Omental fat pad (tissue), 4 donors: ENCODE data around the gene ZNF366. TPM values are rescaled to one million over a fixed set of nuclear protein-coding genes. Genes with fewer than 3 reads are reported as not detected.

Source experiments
- ATAC-seq: fragments of 150-250 bp; one replicate; pipeline ENCODE4 v1.9.1; 2016; ENCODE audit warnings: mild to moderate bottlenecking, moderate library complexity; ENCODE audit not compliant: low FRiP score
- DNase-seq: peaks from one replicate; pipeline ENCODE4 v3.0.0-alpha.2; 2019; ENCODE audit warnings: low spot score
- total RNA-seq, 4 donors: library from RNA; depleted of rRNA; stranded (reverse); fragments of >200 nt; gene quantifications; one replicate each; pipeline ENCODE4 v1.1.0, GENCODE V29; 2016
- TF ChIP-seq, protein P1 (sequence below), 3 donors: fragments of 450-650 bp; IDR thresholded peaks; one replicate each; pipeline ENCODE4 v1.5.1; 2016 to 2017; ENCODE audit warnings: antibody characterized with exemption in 3 of 3, mild to moderate bottlenecking in 3 of 3, moderate library complexity in 2 of 3

The ZNF366 gene
- total RNA-seq, 4 donors from 2014 or later = 0.74 to 25.2 (median 6.5) TPM

DNA sequence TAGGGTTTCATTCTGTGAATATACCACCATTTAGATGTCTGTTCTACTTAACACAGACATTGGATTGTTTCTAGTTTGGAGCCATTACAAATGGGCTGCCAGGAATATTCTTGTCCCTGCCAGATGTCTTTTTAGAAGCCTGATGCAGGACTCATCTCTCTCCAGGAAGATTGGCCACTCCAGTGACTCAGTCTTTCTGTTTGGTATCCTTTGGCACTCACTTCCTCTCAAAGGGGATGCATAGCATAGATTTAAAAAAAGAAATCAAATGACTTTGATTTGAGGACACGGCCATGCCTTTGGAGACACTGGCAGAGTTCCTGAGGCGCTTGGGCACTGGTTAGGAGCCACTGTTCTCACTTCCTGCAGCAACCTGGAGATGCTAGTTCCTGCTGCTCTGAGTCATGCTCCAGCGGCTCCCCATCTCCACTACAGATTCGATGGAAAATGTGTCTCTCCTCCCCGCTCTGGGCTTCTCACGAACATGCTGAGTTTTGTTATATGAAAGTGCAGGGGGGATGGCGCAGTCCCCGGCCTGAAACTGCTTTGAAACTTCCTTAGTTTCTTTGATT is 3.5 kb upstream of the ZNF366 start:
- TF ChIP-seq, protein P1, sequence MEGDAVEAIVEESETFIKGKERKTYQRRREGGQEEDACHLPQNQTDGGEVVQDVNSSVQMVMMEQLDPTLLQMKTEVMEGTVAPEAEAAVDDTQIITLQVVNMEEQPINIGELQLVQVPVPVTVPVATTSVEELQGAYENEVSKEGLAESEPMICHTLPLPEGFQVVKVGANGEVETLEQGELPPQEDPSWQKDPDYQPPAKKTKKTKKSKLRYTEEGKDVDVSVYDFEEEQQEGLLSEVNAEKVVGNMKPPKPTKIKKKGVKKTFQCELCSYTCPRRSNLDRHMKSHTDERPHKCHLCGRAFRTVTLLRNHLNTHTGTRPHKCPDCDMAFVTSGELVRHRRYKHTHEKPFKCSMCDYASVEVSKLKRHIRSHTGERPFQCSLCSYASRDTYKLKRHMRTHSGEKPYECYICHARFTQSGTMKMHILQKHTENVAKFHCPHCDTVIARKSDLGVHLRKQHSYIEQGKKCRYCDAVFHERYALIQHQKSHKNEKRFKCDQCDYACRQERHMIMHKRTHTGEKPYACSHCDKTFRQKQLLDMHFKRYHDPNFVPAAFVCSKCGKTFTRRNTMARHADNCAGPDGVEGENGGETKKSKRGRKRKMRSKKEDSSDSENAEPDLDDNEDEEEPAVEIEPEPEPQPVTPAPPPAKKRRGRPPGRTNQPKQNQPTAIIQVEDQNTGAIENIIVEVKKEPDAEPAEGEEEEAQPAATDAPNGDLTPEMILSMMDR (IDR thresholded peaks at IDR 0.05) = no peak
- DNase-seq = no peak
- peak; percentile 46 for ATAC-seq

DNA sequence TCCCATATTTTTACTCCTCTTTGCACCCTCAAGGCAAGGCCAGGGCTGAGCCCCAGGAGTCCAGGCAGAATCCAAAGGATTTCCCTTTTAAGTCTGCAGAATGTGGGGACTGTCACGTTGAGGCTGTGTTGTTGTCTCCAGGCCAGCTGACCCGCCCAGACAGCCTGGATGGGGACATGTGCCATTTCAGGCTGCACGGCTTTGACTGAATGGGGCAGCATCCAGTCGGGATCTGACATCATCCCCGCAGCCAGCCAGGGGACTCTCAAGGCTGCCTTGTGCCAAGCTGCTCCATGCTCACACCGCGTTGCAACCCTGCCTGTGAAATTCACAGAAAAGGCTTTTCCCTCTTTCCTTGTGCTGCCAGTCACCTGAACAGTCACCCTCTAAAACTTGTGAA is 2.2 kb upstream of the ZNF366 start:
- DNase-seq (no peak), ATAC-seq (no peak)
- TF ChIP-seq, protein P1 (IDR thresholded peaks at IDR 0.05) = no peak

DNA sequence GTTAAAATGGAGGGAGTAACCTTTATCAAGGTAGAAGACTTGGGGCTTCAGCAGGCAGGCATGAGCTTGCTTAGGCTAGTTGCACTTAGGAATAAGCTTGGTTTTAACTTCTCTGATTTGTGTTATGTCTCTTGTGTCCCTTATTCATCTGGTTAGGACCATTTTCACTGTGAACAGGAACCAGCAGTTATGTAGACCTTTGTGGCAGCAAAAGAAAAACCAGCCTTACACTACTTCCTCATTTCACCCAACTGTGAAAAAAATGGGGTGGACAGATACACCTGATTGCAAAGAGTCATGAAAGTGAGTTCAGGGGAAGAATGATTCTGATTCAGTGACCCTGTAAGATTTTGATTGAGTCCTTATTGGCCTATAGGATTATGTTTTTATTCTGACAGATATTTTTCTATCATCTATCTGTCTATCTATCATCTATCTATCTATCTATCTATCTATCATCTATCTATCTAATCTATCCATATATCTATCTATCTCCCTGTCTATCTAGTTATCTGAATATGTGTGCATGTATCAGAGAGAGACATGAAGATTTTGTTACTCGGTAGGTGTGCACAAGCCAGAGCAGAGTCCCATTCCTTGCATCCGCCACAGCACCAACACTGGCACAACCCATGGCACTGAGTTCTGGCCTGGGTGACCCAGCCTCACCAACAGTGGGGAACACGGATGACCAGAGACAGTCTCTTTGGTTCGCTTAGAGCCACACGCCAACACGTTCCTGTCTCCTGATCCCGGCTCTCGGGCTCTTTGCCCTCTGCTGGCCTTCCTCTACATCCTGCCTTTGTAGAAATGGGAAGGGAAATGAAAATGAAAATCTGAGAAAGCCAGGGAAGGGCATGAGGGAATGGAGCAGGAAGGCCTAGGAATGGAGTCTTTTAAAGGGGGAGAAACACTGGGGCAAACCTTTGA is 1.3 kb upstream of the ZNF366 start:
- TF ChIP-seq, protein P1 (IDR thresholded peaks at IDR 0.05) = no peak
- no peak for DNase-seq
- no peak for ATAC-seq

DNA sequence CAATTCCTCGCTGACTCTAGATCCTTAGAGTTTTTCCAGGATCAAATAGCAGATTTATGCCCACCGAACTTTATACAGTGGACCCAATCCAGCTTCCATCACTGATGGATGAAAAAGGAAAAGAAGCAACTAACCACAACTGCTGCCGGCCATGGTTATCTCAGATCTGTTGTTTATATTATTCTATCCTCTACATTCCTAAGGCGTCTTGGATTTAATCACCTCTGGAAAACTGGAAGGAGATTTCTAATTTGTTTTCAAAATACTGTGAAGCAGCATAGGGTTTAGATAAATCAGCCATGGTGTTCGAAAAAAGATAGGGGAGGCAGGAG is 663 bp upstream of the ZNF366 start:
- no peak for ATAC-seq
- no peak for DNase-seq
- TF ChIP-seq, protein P1 (IDR thresholded peaks at IDR 0.05) = no peak

DNA sequence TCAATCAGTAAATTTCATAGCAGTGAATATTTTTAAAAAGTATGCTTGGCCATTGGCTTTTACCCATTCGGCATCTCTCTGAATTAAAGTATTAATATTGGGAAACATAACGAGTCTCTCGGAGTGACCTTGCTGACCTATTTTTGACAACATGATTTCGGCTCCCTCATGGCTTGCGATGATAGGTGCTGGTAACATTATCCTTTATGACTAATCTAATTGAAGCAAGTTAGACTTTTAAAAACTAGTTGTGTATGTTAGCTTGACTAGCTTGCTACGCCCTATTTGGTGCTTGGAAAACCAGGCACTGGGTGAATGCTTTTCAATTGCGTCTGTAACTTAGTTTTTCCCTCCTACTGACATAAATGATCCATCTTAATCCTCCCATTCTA is 1.1 kb downstream of the ZNF366 start:
- no peak for ATAC-seq
- TF ChIP-seq, protein P1 (IDR thresholded peaks at IDR 0.05) = no peak
- no peak for DNase-seq

DNA sequence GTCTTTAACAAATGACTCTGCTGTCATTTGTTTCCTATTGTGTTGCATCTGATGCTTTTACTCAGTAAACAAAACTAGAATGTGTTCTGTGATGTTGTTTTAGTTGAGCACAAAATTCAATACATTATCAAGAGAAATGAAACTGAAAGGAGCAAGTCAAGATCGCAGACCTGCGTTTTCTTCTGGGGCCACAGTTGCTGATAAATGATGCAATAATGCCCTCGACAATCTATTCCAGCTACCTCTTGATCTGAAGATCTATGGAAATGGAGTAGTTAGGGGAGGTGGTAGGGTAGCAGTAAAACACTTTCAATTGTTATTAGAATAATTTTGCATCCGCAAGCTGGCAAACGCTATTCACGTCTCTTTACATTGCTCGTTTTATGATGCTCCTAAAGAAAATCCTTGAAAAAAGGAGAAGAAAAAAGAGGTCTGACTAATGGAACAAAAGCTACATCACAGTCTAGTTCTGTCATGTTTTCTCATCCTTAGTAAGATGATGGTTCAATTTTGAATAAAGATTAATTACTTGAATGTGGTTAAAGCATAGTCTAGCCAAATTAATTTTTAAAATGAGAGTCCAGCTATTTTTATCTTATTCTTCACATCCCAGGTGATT is 1.6 kb downstream of the ZNF366 start:
- ATAC-seq = no peak
- DNase-seq = no peak
- TF ChIP-seq, protein P1 (IDR thresholded peaks at IDR 0.05) = no peak
